ENCODE measurements around the gene MTG2.

MTG2 gene

GRCh38 chr20:62206388-62206775 is 23.6 kb downstream of the MTG2 start:
- no peak overlapping the region for H3K4me3 ChIP-seq (ENCODE audit: low read depth, low read length)
- TF ChIP-seq ZNF362 (tag by site-specific recombination; IDR thresholded peaks at IDR 0.05) (no peak), ZNF792 (tag by site-specific recombination; IDR thresholded peaks at IDR 0.05) (no peak), ZNF449 (tag by site-specific recombination; IDR thresholded peaks at IDR 0.05) (no peak), ZNF10 (tag by site-specific recombination; IDR thresholded peaks at IDR 0.05) (no peak), ZNF248 (tag by site-specific recombination; IDR thresholded peaks at IDR 0.05) (no peak)
- CTCF ChIA-PET = no interaction called here

GRCh38 chr20:62208061-62208794 is 25.4 kb downstream of the MTG2 start:
- TF ChIP-seq ZFHX2 (tag by site-specific recombination; conservative IDR thresholded peaks at IDR 0.05) (peak; percentile 50), EGR2 (tag by site-specific recombination; IDR thresholded peaks at IDR 0.05; ENCODE audit: low read depth) (0 out of 2 replicates have a peak, but pooled peaks have one; percentile 24), TRIM28 (IDR thresholded peaks at IDR 0.05; ENCODE audit: borderline replicate concordance, low read length) (no peak)
- POLR2A ChIA-PET = no interaction called here
- CTCF ChIA-PET = no interaction called here
- Histone ChIP-seq H3K4me3 (ENCODE audit: low read depth, low read length) (no peak overlapping the region), H3K27ac (ENCODE audit: extremely low read depth, low read depth, low read length) (no peak overlapping the region), H3K36me3 (ENCODE audit: control insufficient read depth in 2 of 2, insufficient read depth in 1 of 2, low read length in 2 of 2) (peaks cover 0 to under 1% of the 10 kb centered on the region in 2 experiments; a peak in 1 of 3 replicates), H3K9me3 (ENCODE audit: control insufficient read depth, insufficient read depth, low read depth, low read length) (no peaks in the 10 kb centered on the region), H3K4me1 (ENCODE audit: control insufficient read depth, insufficient read depth, low read length) (no peaks in the 10 kb centered on the region)

More at GRCh38 chr20:62206388-62206775, 23.6 kb downstream of the MTG2 start:
- POLR2A ChIA-PET = interaction anchor here (0.5 kb wide), 1 partner anchor 40 kb away, joined by 3 read pairs; no protein-coding TSS in a partner anchor
- Histone ChIP-seq H3K4me1 (ENCODE audit: control insufficient read depth, insufficient read depth, low read length) (no peaks in the 10 kb centered on the region), H3K36me3 (ENCODE audit: control insufficient read depth in 2 of 2, insufficient read depth in 1 of 2, low read length in 2 of 2) (peaks cover 0 to 14% of the 10 kb centered on the region in 2 experiments; a peak in 1 of 3 replicates), H3K27ac (ENCODE audit: extremely low read depth, low read depth, low read length) (no peak overlapping the region), H3K9me3 (ENCODE audit: control insufficient read depth, insufficient read depth, low read depth, low read length) (no peaks in the 10 kb centered on the region)

- POLR2A ChIA-PET = no interaction called here
- Histone ChIP-seq H3K27ac (ENCODE audit: extremely low read depth, low read depth, low read length) (no peak overlapping the region), H3K4me1 (ENCODE audit: control insufficient read depth, insufficient read depth, low read length) (no peaks in the 10 kb centered on the region), H3K9me3 (ENCODE audit: control insufficient read depth, insufficient read depth, low read depth, low read length) (no peaks in the 10 kb centered on the region), H3K36me3 (ENCODE audit: control insufficient read depth in 2 of 2, insufficient read depth in 1 of 2, low read length in 2 of 2) (no peaks in the 10 kb centered on the region), H3K4me3 (ENCODE audit: low read depth, low read length) (no peak overlapping the region)
- CTCF ChIA-PET = no interaction called here
- TF ChIP-seq ZNF600 (tag by site-specific recombination; IDR thresholded peaks at IDR 0.05) (peak; percentile 29; the same call in 1 of the 2 replicates), ZFHX2 (tag by site-specific recombination; conservative IDR thresholded peaks at IDR 0.05) (peak; percentile 42), ZFP3 (tag by site-specific recombination; IDR thresholded peaks at IDR 0.05; ENCODE audit: low read depth) (no peak), CTCF (tag by site-specific recombination; IDR thresholded peaks at IDR 0.05) (peak; percentile 51), ZNF426 (tag by site-specific recombination; IDR thresholded peaks at IDR 0.05) (no peak), ZNF555 (tag by site-specific recombination; conservative IDR thresholded peaks at IDR 0.05) (no peak), ZNF157 (tag by site-specific recombination; IDR thresholded peaks at IDR 0.05) (no peak), ZNF837 (tag by site-specific recombination; IDR thresholded peaks at IDR 0.05) (no peak)
These were observed 26.2 kb downstream of the MTG2 start for GRCh38 chr20:62208795-62209755.
